ENCODE measurements around the gene MALAT1. TPM values are rescaled to one million over a fixed set of nuclear protein-coding genes. Genes with fewer than 3 reads are reported as not detected.
A peak's percentile ranks its signal among the peaks of the same experiment; 100 is the strongest.

The MALAT1 gene
- total and polyA plus RNA-seq, 2 of the 13 experiments (the other 11 are each of a cell fraction or from before 2014, with no cell fraction given): 143 to 1,237 TPM

- TF ChIP-seq ZBTB40 (IDR thresholded peaks at IDR 0.05) (no peak), ZBTB40 (CRISPR knock-in tag; IDR thresholded peaks at IDR 0.05) (peak; percentile 74; the same call in 1 of the 2 replicates), CENPBD1 (CRISPR knock-in tag; IDR thresholded peaks at IDR 0.05; ENCODE audit: borderline replicate concordance, low read depth) (no peak; the same call in 1 of the 2 replicates), GTF3A (CRISPR knock-in tag; conservative IDR thresholded peaks at IDR 0.05) (no peak), ZNF296 (CRISPR knock-in tag; conservative IDR thresholded peaks at IDR 0.05) (no peak), PAF1 (CRISPR knock-in tag; IDR thresholded peaks at IDR 0.05) (no peak), ZSCAN30 (CRISPR knock-in tag; IDR thresholded peaks at IDR 0.05) (peak; percentile 87; the same call in 1 of the 2 replicates), TP53 (CRISPR knock-in tag; conservative IDR thresholded peaks at IDR 0.05) (no peak; the same call in 1 of the 2 replicates), POLR2AphosphoS5 (IDR thresholded peaks at IDR 0.05; ENCODE audit: low read depth, low read length) (peak; percentile 65), ZUFSP (CRISPR knock-in tag; IDR thresholded peaks at IDR 0.05; ENCODE audit: borderline replicate concordance) (no peak), ZSCAN9 (CRISPR knock-in tag; IDR thresholded peaks at IDR 0.05; ENCODE audit: borderline replicate concordance) (peak; percentile 51; the same call in 1 of the 2 replicates), PHF21A (CRISPR knock-in tag; IDR thresholded peaks at IDR 0.05) (peak; percentile 96), ZNF143 (CRISPR knock-in tag; IDR thresholded peaks at IDR 0.05) (no peak), ZSCAN21 (CRISPR knock-in tag; IDR thresholded peaks at IDR 0.05; ENCODE audit: borderline replicate concordance) (0 out of 2 replicates have a peak, but pooled peaks have one; percentile 60), ZNF224 (CRISPR knock-in tag; IDR thresholded peaks at IDR 0.05) (peak; percentile 93), ZNF883 (CRISPR knock-in tag; IDR thresholded peaks at IDR 0.05; ENCODE audit: not compliant biosample characterization) (peak; percentile 68), ZNF326 (CRISPR knock-in tag; IDR thresholded peaks at IDR 0.05; ENCODE audit: borderline replicate concordance) (no peak), ELF1 (CRISPR knock-in tag; IDR thresholded peaks at IDR 0.05) (peak; percentile 13; the same call in 1 of the 2 replicates), MTA3 (CRISPR knock-in tag; IDR thresholded peaks at IDR 0.05) (no peak)
These were observed 1.5 kb upstream of the MALAT1 start (continued) for GRCh38 chr11:65497141-65498041.

Data from HepG2 (cell line).